SH-SY5Y (cell line): ENCODE data around the gene NOA1.

ENCODE experiments used
- GATA2 ChIP-seq: IDR thresholded peaks from 2 replicates; pipeline ENCODE4 v1.6.1; 2011; ENCODE audit warnings: mild to moderate bottlenecking, low read depth, low read length
- GATA3 ChIP-seq: IDR thresholded peaks from 2 replicates; pipeline ENCODE4 v1.6.1; 2011; ENCODE audit warnings: low read depth, mild to moderate bottlenecking, low read length, moderate library complexity

DNA sequence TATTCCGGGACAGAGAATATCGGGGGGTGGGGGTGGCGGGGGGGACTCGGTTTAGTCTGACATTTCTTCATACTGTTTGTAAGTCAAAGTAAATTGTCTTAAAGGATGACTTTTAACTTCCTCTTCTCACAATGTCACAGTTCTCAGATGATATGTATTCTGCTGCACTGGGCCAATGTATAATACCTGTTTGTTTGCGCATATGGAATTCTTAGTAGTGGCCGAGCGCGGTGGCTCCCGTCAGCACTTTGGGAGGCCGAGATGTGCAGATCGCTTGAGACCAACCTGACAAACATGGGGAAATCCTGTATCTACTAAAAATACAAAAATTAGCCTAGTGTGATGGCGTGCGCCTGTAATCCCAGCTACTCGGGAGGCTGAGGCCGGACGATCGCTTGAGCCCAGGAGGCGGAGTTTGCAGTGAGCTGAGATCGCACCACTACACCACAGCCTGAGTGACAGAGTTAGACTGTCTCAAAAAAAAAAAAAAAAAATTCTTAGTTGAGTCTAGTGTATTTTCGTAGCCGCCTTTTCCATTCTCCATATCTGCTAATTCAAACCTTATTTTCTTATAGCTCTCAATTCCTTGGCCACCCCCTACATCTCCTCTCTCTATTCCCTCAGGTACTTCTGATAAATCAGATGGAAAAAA lies 2.1 kb upstream of the NOA1 start:
- TF ChIP-seq GATA2 (no peak), GATA3 (no peak)
